ENCODE measurements around the gene OTOP2.

- TF ChIP-seq CTCF (IDR thresholded peaks at IDR 0.05; ENCODE audit: insufficient read depth, low read depth, low read length) (no peak), EZH2 (IDR thresholded peaks at IDR 0.05; ENCODE audit: insufficient read depth, low read length) (no peak)
Observed at GRCh38 chr17:74964988-74965622, 41.0 kb downstream of the OTOP2 start.
